ENCODE measurements around the gene VCAN.

Gene VCAN

DNA sequence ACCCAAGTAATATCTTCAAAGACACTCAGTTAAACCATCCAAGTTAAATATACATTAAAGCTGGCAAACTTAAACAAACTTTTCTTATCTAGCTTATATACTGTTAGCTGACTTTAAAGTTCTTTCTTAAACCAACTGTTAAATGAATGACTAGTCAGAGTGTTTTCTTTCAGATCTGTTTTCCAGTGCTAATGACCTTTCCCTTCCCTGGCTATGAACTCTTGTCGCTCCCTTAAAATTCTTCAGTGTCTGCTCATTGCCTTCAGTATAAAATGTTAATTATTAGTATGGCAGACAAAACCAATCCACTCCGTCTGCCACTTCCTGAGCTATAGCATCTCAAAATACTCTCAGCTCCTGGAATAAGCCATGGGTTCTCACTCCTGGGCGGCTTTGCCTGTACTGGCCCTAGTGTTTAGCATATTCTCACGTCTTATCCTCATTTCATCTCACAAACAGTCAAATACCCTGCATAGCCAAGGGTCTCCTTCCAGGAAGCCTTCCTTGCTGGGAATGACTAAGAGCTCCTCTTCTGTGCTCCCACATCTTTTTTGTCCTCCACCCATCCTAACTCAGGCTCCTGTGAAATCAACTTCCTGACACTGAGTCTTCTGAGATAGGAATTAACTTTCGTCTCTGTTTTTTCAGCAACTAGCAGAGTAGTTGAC lies 87.7 kb downstream of the VCAN start:
- no peak for DNase-seq (ENCODE audit: extremely low read depth in 1 of 2, low read depth in 1 of 2)

DNA sequence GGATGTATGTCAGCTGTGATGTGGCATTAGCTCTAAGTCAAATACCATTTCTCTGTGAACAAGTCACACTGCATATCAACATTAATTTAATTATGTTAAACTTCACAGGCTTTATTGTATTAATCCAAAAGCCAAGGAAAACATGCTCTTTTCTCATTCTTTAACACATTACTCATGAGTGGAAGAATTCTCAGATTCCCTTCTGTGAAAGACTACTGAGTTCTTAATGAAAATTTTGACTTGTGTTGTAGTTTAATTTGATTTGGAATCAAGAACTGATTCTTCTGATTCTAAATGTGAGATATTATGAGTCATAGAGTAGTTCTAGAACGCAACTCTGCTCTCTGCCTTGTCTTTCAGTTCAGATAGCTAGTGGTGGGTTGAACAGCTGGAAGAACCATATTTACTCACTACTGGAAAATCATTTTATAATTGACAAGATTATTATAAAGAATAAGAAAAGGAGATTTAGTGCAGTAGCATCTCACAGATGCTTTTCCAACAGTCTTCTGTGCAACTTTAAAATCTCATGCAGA lies 90.6 kb downstream of the VCAN start:
- DNase-seq (ENCODE audit: extremely low read depth in 1 of 2, low read depth in 1 of 2), result no peak

- no peak for DNase-seq (ENCODE audit: extremely low read depth in 1 of 2, low read depth in 1 of 2)
Observed at GRCh38 chr5:83562791-83563557, 91.4 kb downstream of the VCAN start.

GRCh38 chr5:83563631-83564030 lies 92.1 kb downstream of the VCAN start:
- DNase-seq (ENCODE audit: extremely low read depth in 1 of 2, low read depth in 1 of 2), result no peak

GRCh38 chr5:83564069-83564749 lies 92.7 kb downstream of the VCAN start:
- no peak for DNase-seq (ENCODE audit: extremely low read depth in 1 of 2, low read depth in 1 of 2)

DNA sequence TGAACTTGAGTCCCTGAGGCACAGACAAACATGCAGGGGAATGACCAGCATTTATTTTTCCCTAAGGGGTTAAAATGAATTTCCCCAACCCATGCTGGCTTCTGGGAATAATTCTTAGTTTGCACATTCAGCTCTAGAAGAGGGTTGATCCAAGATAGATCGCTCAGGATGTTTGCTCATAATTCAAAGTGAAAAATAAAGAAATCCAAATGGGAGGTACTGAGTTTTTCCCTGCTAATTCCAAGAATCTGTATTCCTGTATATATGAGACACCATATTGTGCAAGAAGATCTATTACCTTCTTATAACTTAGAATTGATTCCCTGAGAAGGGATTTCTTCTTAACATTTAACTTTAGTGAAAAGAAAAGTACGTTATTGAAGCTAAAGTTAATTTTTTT lies 96.2 kb downstream of the VCAN start:
- DNase-seq (ENCODE audit: extremely low read depth in 1 of 2, low read depth in 1 of 2), result no peak

DNA sequence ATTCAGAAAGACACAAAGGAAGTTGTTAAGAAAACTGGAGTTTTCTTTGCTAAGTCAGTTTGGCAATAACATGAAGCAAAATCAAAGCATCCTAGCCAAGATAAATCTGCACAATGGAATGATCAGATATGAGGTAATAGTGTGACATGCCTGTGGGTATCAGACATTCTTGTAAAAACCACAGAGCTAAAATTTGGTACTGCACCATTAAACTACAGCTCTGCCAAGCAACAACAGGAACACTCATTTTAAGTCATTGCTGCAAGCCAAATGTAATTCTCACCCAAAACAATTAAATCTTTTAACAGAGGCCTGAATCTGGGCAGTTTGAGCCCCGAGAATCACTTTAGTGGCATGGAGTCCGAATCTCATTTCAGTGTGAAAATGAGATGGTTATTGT lies 96.6 kb downstream of the VCAN start:
- DNase-seq (ENCODE audit: extremely low read depth in 1 of 2, low read depth in 1 of 2), result no peak

DNA sequence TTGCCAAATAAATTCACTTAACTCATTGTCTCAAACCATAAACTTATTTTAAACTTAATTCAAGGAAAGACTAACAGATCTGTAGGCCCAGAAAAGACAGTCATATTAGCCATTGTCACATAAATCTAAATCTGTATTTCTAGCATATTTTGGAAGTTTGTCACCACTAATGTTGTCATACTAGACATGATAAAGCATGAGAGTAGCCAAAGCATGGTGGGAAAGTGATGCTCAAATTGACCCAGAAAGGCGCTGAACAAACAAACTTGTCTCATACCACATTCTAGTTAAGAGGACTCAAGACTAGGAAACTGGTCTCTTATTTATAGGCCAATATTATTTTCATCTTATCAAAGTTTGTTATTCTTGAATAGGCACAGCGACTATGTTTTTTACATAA lies 99.4 kb downstream of the VCAN start:
- no peak for DNase-seq (ENCODE audit: extremely low read depth in 1 of 2, low read depth in 1 of 2)

- no peak for DNase-seq (ENCODE audit: extremely low read depth in 1 of 2, low read depth in 1 of 2)
Observed at GRCh38 chr5:83572271-83572670, 100.7 kb downstream of the VCAN start.

- DNase-seq (ENCODE audit: extremely low read depth in 1 of 2, low read depth in 1 of 2), result no peak
Observed at GRCh38 chr5:83576341-83576740, 104.8 kb downstream of the VCAN start.

DNA sequence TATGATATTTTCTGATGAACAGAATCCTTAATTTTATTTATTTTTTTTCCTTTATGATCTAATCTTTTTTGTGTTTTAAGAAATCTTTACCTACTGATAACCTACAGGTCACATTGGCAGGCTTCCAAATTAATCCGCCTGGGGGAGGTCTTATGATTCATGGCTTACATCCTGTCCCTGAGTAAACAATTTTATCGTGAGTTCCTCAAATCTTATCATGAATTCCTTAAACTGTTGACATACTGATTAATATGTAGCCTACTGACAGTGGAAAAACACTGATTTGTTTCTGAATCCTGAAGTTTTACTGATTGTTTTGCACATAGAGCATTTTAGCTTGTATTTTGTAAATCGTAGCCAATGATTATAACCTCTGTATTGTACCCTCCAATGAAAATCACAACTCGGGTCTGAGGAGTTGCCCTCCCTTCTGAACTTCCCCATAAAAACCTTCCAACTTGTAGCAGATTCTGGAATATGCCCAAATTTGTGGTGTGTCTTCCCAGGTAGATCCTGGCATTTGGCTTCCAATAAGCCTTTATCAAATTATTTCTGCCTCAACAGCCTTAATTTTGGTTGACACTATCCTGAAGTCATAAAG lies 105.6 kb downstream of the VCAN start:
- no peak for DNase-seq (ENCODE audit: extremely low read depth in 1 of 2, low read depth in 1 of 2)

GRCh38 chr5:83583859-83584258 lies 112.3 kb downstream of the VCAN start:
- no peak for DNase-seq (ENCODE audit: extremely low read depth in 1 of 2, low read depth in 1 of 2)

DNA sequence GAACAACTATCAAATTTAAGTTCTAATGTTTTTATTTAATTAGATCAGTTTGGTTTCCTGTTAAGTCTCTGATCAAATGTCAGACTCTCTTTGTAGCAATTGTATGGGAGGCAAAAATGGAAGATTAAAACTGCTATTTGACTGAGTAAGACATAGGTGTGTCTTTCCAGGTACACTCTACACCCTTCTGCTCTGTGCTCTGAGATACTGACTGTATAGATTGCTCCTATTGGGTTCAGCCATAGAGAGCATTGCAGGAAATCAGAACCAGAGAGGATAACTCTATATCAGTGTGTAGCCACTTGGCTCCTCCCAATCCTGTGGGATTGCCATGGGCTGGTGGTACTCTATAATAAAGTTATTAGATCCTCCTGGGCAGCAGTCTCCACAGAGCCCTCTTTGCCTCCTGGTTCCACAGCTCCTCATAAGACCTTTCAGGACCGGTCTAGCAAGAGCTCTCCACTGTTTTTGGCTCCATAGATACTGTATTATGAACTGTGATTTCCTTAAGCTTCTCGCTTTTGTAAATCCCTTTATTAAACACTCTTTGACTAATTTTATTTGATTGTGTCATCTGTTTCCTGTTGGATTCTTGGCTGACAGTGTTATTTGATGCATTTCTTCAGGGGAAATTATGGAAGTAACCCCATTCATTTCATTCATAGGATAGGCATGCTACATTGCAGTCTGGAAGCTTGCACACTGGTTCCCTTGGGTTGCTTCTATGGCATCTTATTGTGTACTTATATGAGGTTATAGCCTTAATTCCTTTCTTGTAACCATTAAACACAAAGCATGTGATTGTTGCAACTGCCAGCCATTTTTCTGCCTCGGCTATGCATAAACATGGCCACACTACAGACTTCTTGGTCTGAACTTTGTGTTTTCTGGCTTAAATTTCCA lies 115.6 kb downstream of the VCAN start:
- DNase-seq (ENCODE audit: extremely low read depth in 1 of 2, low read depth in 1 of 2), result no peak

- no peak for DNase-seq (ENCODE audit: extremely low read depth in 1 of 2, low read depth in 1 of 2)
Observed at GRCh38 chr5:83589786-83590185, 118.2 kb downstream of the VCAN start.

DNA sequence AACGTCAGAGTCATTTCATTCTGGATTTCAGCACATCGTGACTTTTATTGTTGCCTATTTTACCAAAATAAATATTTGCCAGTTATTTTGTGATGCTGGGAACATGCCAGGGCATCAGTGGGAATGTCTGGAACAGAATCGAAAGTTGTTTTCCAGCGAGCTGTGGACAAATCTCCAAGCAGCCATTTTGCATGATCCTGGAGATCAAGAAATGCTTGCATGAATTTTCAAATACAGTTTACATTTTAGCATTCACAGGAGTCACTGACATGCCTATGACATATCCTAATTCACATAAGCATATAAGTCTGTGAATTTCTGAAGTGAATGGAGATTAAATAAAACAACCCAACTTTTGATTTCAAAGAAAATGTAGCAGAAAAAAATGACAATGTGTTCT lies 119.4 kb downstream of the VCAN start:
- DNase-seq (ENCODE audit: extremely low read depth in 1 of 2, low read depth in 1 of 2), result no peak

GRCh38 chr5:83595217-83595616 lies 123.7 kb downstream of the VCAN start:
- no peak for DNase-seq (ENCODE audit: extremely low read depth in 1 of 2, low read depth in 1 of 2)

GRCh38 chr5:83608122-83608521 lies 136.6 kb downstream of the VCAN start:
- DNase-seq (ENCODE audit: extremely low read depth in 1 of 2, low read depth in 1 of 2), result no peak

GRCh38 chr5:83614841-83615240 lies 143.3 kb downstream of the VCAN start:
- DNase-seq (ENCODE audit: extremely low read depth in 1 of 2, low read depth in 1 of 2), result no peak

- no peak for DNase-seq (ENCODE audit: extremely low read depth in 1 of 2, low read depth in 1 of 2)
Observed at GRCh38 chr5:83628360-83628759, 156.8 kb downstream of the VCAN start.
